SW 1271 (cell line): ENCODE results near the gene MYO1G.
"Not testable (repeated sequence)": the region's sequence is repeated elsewhere in the genome, so short reads cannot be mapped to it uniquely, and the experiment has no call there.

Source experiments
- DNase-seq, 2 experiments: peaks; one replicate each; lab custom pipeline; 2025; lab: John Stamatoyannopoulos, UW

Gene MYO1G

GRCh38 chr7:44999245-45000092 lies 20.7 kb upstream of the MYO1G start:
- peak; percentile 95 to 97 for DNase-seq

GRCh38 chr7:44998153-44998871 lies 19.5 kb upstream of the MYO1G start:
- no peak for DNase-seq

GRCh38 chr7:44995555-44996493 lies 17.0 kb upstream of the MYO1G start:
- DNase-seq: no peak

- no peak for DNase-seq
Measured at GRCh38 chr7:44994877-44995554, 16.2 kb upstream of the MYO1G start.

GRCh38 chr7:44992004-44992795 lies 13.4 kb upstream of the MYO1G start:
- not testable (repeated sequence) for DNase-seq

- no peak for DNase-seq
Measured at GRCh38 chr7:44990109-44991023, 11.6 kb upstream of the MYO1G start.

- DNase-seq: no peak
Measured at GRCh38 chr7:44989132-44989531, 10.3 kb upstream of the MYO1G start.

GRCh38 chr7:44988701-44989100 lies 9.9 kb upstream of the MYO1G start:
- no peak for DNase-seq

GRCh38 chr7:44987996-44988395 lies 9.2 kb upstream of the MYO1G start:
- no peak for DNase-seq

GRCh38 chr7:44987457-44987856 lies 8.6 kb upstream of the MYO1G start:
- DNase-seq: no peak

GRCh38 chr7:44986218-44987053 lies 7.6 kb upstream of the MYO1G start:
- DNase-seq: peak; percentile 72 to 88

GRCh38 chr7:44985900-44986217 lies 7.0 kb upstream of the MYO1G start:
- no peak for DNase-seq

GRCh38 chr7:44985033-44985695 lies 6.3 kb upstream of the MYO1G start:
- no peak for DNase-seq

- no peak for DNase-seq
Measured at GRCh38 chr7:44984478-44984758, 5.6 kb upstream of the MYO1G start.

- no peak for DNase-seq
Measured at GRCh38 chr7:44983742-44984477, 5.1 kb upstream of the MYO1G start.

GRCh38 chr7:44982970-44983369 lies 4.2 kb upstream of the MYO1G start:
- no peak for DNase-seq

- DNase-seq: no peak
Measured at GRCh38 chr7:44982535-44982923, 3.7 kb upstream of the MYO1G start.
